Activated naive CD4-positive, alpha-beta T cell treated with anti-CD3 and anti-CD28 coated beads for 36 hours (primary cell): ENCODE data around the gene VSTM2L. TPM values are rescaled to one million over a fixed set of nuclear protein-coding genes. Genes with fewer than 3 reads are reported as not detected.

Source experiments
- CTCF ChIA-PET: fragments of 350-600 bp; sonication (Branson Sonifier 250); formaldehyde crosslinking; loops from one replicate; lab custom pipeline; 2021; ENCODE audit warnings: antibody characterized with exemption; lab: Charles Lee
- DNase-seq: peaks from one replicate; pipeline ENCODE4 v3.0.0-alpha.2; 2020
- H3K27ac Mint-ChIP-seq: one replicate; pipeline ENCODE4 v1.8.0; 2021; ENCODE audit warnings: mild to moderate bottlenecking, mixed read lengths
- H3K27me3 Mint-ChIP-seq: one replicate; pipeline ENCODE4 v1.8.0; 2021; ENCODE audit warnings: low read depth, mixed read lengths
- H3K36me3 Mint-ChIP-seq: one replicate; pipeline ENCODE4 v1.8.0; 2021; ENCODE audit warnings: low read depth, mixed read lengths
- H3K4me1 Mint-ChIP-seq: one replicate; pipeline ENCODE4 v1.8.0; 2021; ENCODE audit warnings: low read depth, mixed read lengths
- H3K4me3 Mint-ChIP-seq: one replicate; pipeline ENCODE4 v1.8.0; 2021; ENCODE audit warnings: mild to moderate bottlenecking, moderate library complexity, mixed read lengths
- H3K9me3 Mint-ChIP-seq: one replicate; pipeline ENCODE4 v1.8.0; 2021; ENCODE audit warnings: mixed read lengths
- intact Hi-C: fragments of 100-400 bp; cut with micrococcal nuclease; formaldehyde crosslinking; loops from one replicate; pipeline ENCODE4 v1.15.1; 2023
- total RNA-seq, 2 experiments: library from RNA; stranded (reverse); gene quantifications; one replicate each; pipeline ENCODE4 v1.2.3, GENCODE V29; 2021

Gene VSTM2L
- total RNA-seq, 2 experiments from 2014 or later = not detected

DNA sequence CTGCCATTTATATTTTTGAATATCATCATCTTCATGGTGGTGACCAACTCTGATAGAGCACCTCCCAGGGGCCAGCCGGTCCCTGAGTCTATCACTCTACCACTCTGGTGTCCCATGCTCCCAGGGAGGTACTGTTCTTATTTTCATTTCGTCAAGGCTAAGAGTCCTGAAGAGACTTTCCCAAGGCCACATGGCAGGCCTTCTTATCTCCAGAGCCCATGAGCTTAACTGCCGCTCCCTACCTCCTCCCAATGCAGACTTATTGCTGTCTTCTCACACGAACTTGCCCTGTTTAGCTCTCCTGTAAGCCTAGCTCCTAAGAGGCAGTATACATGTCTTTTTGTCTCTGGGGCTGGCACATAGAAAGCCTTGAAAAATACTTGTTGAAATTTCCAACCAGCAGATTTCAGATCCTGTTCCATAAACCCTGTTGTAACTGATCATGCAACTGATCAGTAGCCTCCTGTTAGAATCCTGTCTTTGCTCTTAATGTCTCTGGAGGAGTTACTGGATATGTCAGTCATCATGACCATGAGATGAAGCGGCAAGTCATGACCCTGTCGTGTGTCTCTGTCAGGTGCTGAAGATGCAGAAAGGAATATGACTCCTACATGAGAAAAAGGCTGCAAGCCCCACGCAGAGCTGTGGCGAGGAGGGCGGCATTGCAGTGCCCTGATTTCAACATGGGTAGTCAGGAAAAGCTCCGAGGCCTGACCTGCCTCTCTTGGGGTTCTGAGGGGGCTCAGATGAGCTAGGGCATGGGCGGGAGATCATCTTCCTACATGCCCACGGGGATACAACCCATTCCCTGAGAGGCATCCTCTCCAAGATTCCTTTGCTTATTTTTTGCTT, 70.4 kb downstream of the VSTM2L start:
- H3K36me3 Mint-ChIP-seq = peaks cover 21% of the 10 kb centered on the region
- no peak overlapping the region for H3K27ac Mint-ChIP-seq
- H3K9me3 Mint-ChIP-seq = peaks cover 8% of the 10 kb centered on the region
- intact Hi-C loops = no loop called here
- H3K27me3 Mint-ChIP-seq = no peaks in the 10 kb centered on the region
- DNase-seq = no peak
- no peak overlapping the region for H3K4me3 Mint-ChIP-seq
- H3K4me1 Mint-ChIP-seq = peaks cover 11% of the 10 kb centered on the region
- CTCF ChIA-PET = interaction anchor here (1.1 kb wide), 1 partner anchor 21 kb away, joined by 3 read pairs; no protein-coding TSS in a partner anchor

DNA sequence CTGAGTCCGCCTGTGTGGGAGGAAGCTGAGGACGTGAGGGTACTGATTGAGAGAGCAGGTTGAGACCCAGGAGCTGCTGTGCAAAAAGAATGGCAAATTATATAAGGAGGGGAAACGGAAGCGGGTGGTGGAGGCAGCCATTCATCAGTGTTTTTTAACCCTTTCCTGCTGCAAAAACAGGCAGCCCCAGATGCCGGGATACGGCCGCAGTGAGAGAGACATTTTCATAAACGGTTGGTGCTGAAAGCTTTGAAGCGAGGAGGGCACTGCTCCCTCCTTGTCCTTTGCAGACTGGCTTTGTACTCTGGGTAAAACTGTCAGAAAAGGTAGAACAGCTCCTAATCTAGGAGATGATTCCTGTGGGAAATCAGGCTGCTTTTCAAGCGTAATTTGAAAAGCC, 74.0 kb downstream of the VSTM2L start:
- intact Hi-C loops = no loop called here
- H3K9me3 Mint-ChIP-seq = no peaks in the 10 kb centered on the region
- no peak for DNase-seq
- CTCF ChIA-PET = interaction anchor here (0.6 kb wide), 1 partner anchor 712 kb away, joined by 4 read pairs; no protein-coding TSS in a partner anchor
- no peak overlapping the region for H3K4me3 Mint-ChIP-seq
- H3K27me3 Mint-ChIP-seq = no peaks in the 10 kb centered on the region
- H3K27ac Mint-ChIP-seq = no peak overlapping the region
- peaks cover 11% of the 10 kb centered on the region for H3K4me1 Mint-ChIP-seq
- peaks cover 25% of the 10 kb centered on the region for H3K36me3 Mint-ChIP-seq

GRCh38 chr20:37977338-37977737, 74.4 kb downstream of the VSTM2L start:
- CTCF ChIA-PET = interaction anchor here (0.6 kb wide), 1 partner anchor 712 kb away, joined by 4 read pairs; no protein-coding TSS in a partner anchor
- no peak overlapping the region for H3K27ac Mint-ChIP-seq
- no peak for DNase-seq

GRCh38 chr20:37977786-37978185, 74.9 kb downstream of the VSTM2L start:
- H3K36me3 Mint-ChIP-seq = peaks cover 31% of the 10 kb centered on the region
- peaks cover 11% of the 10 kb centered on the region for H3K4me1 Mint-ChIP-seq
- no peaks in the 10 kb centered on the region for H3K9me3 Mint-ChIP-seq
- CTCF ChIA-PET = no interaction called here
- H3K27ac Mint-ChIP-seq = no peak overlapping the region
- no peak overlapping the region for H3K4me3 Mint-ChIP-seq
- intact Hi-C loops = no loop called here
- H3K27me3 Mint-ChIP-seq = no peaks in the 10 kb centered on the region
- DNase-seq = no peak

More at GRCh38 chr20:37977338-37977737, 74.4 kb downstream of the VSTM2L start:
- intact Hi-C loops = no loop called here
- H3K9me3 Mint-ChIP-seq = no peaks in the 10 kb centered on the region
- peaks cover 11% of the 10 kb centered on the region for H3K4me1 Mint-ChIP-seq
- no peaks in the 10 kb centered on the region for H3K27me3 Mint-ChIP-seq
- H3K36me3 Mint-ChIP-seq = peaks cover 27% of the 10 kb centered on the region
- no peak overlapping the region for H3K4me3 Mint-ChIP-seq

DNA sequence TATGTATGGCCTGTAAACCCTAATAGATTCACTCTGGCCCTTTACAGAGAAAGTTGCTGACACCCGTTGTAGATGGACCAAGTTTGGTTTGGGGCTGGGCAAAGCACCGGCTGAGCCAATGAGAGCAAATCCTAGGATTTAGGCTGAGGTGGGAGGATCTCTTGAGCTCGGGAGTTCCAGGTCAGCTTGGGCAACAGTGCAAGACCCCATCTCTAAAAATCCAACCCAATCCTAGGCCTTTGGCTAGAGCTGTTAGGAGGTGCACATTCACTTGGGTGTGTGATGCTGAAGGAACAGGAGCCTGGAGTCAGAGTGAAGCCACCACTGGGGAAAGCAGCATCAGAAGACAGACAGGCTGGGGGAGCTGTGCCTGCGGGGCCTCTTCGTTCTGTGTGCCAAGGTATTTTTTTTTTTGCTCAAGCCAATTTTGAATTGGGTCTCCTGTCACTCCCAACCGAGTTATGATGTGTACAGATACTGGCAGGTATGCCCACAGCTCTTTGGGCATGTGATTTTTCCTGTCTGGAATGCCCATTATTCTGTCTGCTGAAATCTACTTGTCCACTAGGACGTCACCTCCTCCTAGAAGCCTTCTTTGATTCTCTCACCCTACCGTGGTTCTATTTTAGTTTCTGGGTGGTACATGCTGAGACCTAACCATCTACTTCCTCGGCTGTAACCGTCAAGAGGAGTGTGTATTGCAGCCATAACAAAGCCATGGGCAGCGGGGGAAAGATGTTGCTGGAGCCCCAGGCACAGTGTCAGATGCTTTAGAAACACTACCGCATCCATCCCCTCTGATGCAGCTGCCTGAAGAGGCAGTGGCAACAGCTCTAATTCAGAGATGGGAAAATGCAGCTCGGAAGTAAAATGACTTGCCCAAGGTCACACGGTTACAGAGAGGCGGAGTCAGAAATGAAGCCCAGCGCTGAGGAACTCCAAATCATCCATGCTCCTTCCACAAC, 76.4 kb downstream of the VSTM2L start:
- intact Hi-C loops = no loop called here
- CTCF ChIA-PET = interaction anchor here (0.6 kb wide), 1 partner anchor 481 kb away, joined by 3 read pairs; no protein-coding TSS in a partner anchor
- H3K4me1 Mint-ChIP-seq = peaks cover 11% of the 10 kb centered on the region
- H3K27ac Mint-ChIP-seq = no peak overlapping the region
- no peaks in the 10 kb centered on the region for H3K27me3 Mint-ChIP-seq
- no peaks in the 10 kb centered on the region for H3K9me3 Mint-ChIP-seq
- H3K36me3 Mint-ChIP-seq = peaks cover 32% of the 10 kb centered on the region
- DNase-seq = no peak
- H3K4me3 Mint-ChIP-seq = no peak overlapping the region

- Mint-ChIP-seq H3K4me3 (no peak overlapping the region), H3K27ac (no peak overlapping the region), H3K27me3 (no peaks in the 10 kb centered on the region), H3K4me1 (peaks cover 11% of the 10 kb centered on the region), H3K36me3 (peaks cover 36% of the 10 kb centered on the region), H3K9me3 (no peaks in the 10 kb centered on the region)
- no peak for DNase-seq
- intact Hi-C loops = no loop called here
- CTCF ChIA-PET = no interaction called here
Observed at GRCh38 chr20:37980383-37980782, 77.5 kb downstream of the VSTM2L start.

GRCh38 chr20:37980876-37981275, 77.9 kb downstream of the VSTM2L start:
- intact Hi-C loops = no loop called here
- Mint-ChIP-seq H3K4me3 (no peak overlapping the region), H3K4me1 (peaks cover 11% of the 10 kb centered on the region), H3K27me3 (no peaks in the 10 kb centered on the region), H3K9me3 (no peaks in the 10 kb centered on the region), H3K36me3 (peaks cover 35% of the 10 kb centered on the region), H3K27ac (no peak overlapping the region)
- DNase-seq = no peak
- CTCF ChIA-PET = no interaction called here

DNA sequence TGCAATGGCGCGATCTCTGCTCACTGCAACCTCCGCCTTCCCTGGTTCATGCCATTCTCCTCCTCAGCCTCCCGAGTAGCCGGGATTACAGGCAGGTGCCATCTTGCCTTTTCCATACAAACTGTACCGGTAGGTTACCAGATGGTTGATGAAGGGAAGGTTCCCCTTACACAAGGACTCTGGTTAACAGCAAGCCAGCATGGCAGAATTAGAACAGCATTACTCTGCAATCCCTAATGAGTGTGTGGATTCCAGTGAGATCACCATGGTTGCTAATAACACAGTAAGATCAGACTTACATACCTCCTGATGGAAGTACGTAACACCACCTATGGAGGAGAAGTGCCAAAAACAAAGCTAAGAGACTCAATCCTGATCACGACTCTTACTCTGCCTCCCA, 78.6 kb downstream of the VSTM2L start:
- no peak for DNase-seq
- peaks cover 31% of the 10 kb centered on the region for H3K36me3 Mint-ChIP-seq
- intact Hi-C loops = no loop called here
- H3K27me3 Mint-ChIP-seq = no peaks in the 10 kb centered on the region
- H3K4me3 Mint-ChIP-seq = no peak overlapping the region
- CTCF ChIA-PET = no interaction called here
- no peak overlapping the region for H3K27ac Mint-ChIP-seq
- H3K4me1 Mint-ChIP-seq = peaks cover 11% of the 10 kb centered on the region
- no peaks in the 10 kb centered on the region for H3K9me3 Mint-ChIP-seq

GRCh38 chr20:37983286-37983685, 80.4 kb downstream of the VSTM2L start:
- Mint-ChIP-seq H3K9me3 (no peaks in the 10 kb centered on the region), H3K27ac (no peak overlapping the region), H3K4me3 (no peak overlapping the region), H3K27me3 (no peaks in the 10 kb centered on the region), H3K36me3 (peaks cover 38% of the 10 kb centered on the region), H3K4me1 (no peaks in the 10 kb centered on the region)
- intact Hi-C loops = no loop called here
- CTCF ChIA-PET = interaction anchor here (1.5 kb wide), 1 partner anchor 10 kb away, joined by 4 read pairs; no protein-coding TSS in a partner anchor
- no peak for DNase-seq

- CTCF ChIA-PET = interaction anchor here (1.5 kb wide), 1 partner anchor 9 kb away, joined by 4 read pairs; no protein-coding TSS in a partner anchor
- Mint-ChIP-seq H3K4me1 (no peaks in the 10 kb centered on the region), H3K9me3 (no peaks in the 10 kb centered on the region), H3K36me3 (peaks cover 46% of the 10 kb centered on the region), H3K27me3 (no peaks in the 10 kb centered on the region), H3K4me3 (no peak overlapping the region), H3K27ac (no peak overlapping the region)
- no peak for DNase-seq
- intact Hi-C loops = no loop called here
Observed at GRCh38 chr20:37984018-37984785, 81.3 kb downstream of the VSTM2L start.

GRCh38 chr20:37986044-37986858, 83.3 kb downstream of the VSTM2L start:
- Mint-ChIP-seq H3K27me3 (no peaks in the 10 kb centered on the region), H3K9me3 (no peaks in the 10 kb centered on the region), H3K4me1 (peaks cover 7% of the 10 kb centered on the region), H3K27ac (no peak overlapping the region), H3K36me3 (peaks cover 53% of the 10 kb centered on the region), H3K4me3 (no peak overlapping the region)
- DNase-seq = no peak
- CTCF ChIA-PET = no interaction called here
- intact Hi-C loops = no loop called here
